Endometrial microvascular endothelial cells (primary cell): Measurements from ENCODE around the gene PPFIA3. TPM values are rescaled to one million over a fixed set of nuclear protein-coding genes. Genes with fewer than 3 reads are reported as not detected.
"Not testable (repeated sequence)": the region's sequence is repeated elsewhere in the genome, so short reads cannot be mapped to it uniquely, and the experiment has no call there.

ENCODE experiments used
- in situ Hi-C: cut with HindIII; loops from 2 replicates; pipeline ENCODE4 v1.10.0; 2017; ENCODE audit warnings: low sequenced_read_pairs, low pct_unique_long_range_greater_than_20kb; ENCODE audit errors: inconsistent ontology term
- total RNA-seq: library from RNA; depleted of rRNA; stranded (reverse); fragments of >200 nt; gene quantifications from one replicate; pipeline ENCODE4 v1.2.3, GENCODE V29; 2015; ENCODE audit errors: inconsistent ontology term

Gene PPFIA3
- total RNA-seq, result 1.9 TPM

DNA sequence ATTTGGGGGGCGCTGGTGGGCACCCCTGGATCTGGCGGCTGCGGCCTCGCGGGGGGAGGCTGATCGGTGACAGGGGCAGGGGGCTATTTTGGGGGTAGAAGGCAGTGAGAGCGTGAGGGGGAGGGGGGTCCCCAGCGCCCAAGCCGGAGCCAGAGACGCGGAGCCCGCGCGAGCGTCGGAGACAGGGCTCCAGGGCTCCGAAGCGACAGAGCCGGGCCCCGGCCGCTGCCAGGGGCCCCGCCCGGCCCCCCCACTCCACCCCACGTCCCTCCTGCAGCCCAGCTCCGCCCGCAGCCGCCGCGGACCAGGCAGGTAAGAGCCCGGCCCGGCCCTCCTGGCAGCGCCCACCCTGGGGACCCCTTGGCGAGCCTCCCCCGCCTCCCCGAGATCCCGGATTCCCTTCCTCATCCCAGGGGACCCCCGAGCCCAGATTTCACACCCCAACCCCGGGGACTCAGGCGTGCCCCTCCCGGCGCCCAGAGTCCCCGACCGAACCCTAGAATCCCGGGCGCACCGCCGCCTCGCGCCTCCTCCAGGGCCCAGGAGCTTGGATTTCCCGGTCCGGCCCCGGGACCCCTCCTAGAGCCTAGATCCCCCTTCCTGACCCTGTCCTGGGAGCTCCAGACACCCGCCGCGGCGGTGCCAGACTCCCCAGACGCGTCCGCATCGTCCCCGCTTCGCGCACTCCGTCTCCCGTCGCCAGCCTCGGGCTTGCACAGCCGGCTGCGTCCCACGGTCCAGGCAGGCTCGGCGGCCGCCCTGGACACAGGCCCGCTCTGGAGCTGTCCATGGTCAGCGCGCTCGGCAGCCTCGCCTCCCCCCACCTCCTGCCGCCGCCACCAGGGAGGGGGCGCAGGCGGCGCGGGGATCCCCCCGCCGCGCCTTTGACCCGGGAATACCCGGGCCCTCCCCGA is at the start of gene PPFIA3:
PPFIA3 (plus strand) TSS at position 134 of the 914 bp plus-strand sequence. CDS start 8,330 bp downstream, outside the sequence.
- in situ Hi-C loops, result no loop called here

- in situ Hi-C loops, result no loop called here
Observed at GRCh38 chr19:49070416-49070815, 48.9 kb upstream of the PPFIA3 start.

DNA sequence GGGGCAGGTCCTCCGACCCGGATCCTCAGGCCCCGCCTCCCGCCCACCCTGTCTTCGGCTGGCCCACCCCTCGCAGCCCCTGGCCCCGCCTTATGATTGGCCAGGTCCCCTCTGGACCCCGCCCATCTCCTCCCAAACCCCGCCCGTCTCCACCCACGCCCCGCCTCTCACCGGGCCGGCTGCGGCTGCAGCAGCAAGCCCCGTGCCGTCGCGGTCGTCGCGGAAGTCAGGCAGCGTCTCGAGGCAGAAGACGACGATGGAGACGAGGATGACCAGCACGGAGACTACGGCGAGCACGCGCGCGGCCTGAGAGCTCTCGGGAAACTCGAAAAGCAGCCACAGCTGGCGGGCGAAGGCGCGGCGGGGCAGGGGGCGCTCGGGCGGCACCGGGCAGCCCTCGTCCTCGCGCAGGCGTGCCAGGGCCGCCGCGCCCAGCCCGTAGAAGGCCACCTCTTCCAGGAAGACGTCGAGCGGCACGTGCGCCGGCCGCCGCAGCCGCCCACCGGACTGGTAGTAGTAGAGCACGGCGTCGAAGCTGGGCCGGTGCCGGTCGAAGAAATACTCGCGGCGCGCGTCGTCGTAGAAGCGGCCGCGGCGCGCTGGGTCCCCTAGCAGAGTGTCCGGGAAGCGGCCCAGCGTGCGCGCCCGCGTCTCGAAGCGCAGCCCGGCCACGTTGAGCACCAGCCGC is 47.3 kb upstream of the PPFIA3 start:
- in situ Hi-C loops, result no loop called here

- in situ Hi-C loops, result no loop called here
Observed at GRCh38 chr19:49073514-49074378, 45.6 kb upstream of the PPFIA3 start.

- in situ Hi-C loops, result not testable (repeated sequence)
Observed at GRCh38 chr19:49074869-49075268, 44.5 kb upstream of the PPFIA3 start.

DNA sequence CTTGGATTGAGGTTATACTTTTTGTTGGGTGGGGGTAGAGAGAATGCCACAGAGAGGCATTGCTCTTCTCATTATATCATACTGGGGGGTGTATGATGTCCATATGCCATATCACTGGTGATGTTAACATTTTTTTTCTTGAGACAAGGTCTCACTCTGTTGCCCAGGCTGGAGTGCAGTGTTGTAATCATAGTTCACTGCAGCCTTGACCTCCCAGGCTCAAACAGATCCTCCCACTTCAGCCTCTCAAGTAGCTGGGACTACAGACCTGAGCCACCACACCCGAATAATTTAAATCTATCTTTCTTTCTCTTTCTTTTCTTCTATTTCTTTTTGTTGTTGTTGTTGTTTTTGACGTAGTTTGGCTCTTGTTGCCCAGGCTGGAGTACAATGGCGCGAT is 39.0 kb upstream of the PPFIA3 start:
- in situ Hi-C loops, result no loop called here

DNA sequence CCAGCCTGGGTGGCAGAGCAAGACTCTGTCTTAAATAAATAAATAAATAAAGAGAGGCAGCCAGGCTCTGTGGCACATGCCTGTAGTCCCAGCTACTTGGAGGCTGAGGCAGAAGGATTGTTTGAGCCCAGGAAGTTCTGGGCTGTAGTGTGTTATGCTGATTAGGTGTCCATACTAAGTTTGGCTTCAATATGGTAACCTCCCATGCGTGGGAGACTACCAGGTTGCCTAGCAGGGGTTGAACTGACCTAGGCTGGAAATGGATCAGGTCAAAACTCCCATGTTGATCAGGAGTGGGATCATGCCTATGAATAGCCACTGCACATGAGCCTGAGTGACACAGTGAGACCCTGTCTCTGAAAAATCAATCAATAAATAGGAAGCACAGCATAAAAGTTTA is 38.1 kb upstream of the PPFIA3 start:
- in situ Hi-C loops, result no loop called here

GRCh38 chr19:49084206-49085019 is 34.9 kb upstream of the PPFIA3 start:
- in situ Hi-C loops, result no loop called here

DNA sequence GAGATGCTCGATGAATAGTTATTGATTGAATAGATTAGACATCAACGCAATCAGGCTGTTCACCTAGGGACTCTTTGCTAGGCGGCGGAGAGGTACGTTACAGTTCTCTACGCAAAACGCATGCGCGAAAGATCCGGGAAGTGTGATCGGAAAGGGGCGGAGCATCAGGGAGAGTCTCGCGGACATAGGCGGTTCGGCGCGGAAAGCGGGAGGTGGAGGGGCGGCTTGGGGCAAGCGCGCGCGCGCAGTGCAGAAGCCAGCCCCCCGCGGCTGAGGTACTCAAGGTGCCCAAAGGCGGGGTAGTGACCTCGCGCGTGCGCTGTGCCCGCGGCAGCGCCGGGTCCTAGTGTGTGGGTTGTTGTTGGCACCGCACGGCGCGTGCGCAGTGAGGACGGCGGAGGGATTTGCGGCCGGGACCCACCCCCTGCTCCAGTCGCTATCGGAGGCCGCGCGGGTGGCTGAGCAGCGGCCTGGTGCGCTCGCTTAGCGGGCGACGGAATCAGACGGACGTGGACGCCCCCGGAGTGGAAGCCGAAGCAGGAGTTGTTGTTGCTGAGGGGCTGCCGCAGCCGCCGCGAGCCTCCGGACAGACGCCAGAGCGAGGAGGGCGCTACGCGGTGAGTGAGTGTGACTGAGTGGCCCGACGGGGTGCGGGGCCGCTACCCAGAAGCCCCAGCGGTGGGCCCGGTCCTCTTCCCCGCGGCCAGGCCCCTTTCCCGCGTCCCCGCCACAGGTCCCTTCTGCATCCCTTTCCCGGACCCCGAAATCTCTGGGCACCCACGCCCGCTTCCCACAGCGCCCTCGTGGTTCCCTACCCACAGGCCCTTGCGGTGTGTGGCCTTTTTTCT is 34.1 kb upstream of the PPFIA3 start, which contains the start of gene SNRNP70:
SNRNP70 (plus strand) TSS at position 432 of the 848 bp plus-strand sequence. CDS start 964 bp downstream, outside the sequence.
- in situ Hi-C loops, result no loop called here

DNA sequence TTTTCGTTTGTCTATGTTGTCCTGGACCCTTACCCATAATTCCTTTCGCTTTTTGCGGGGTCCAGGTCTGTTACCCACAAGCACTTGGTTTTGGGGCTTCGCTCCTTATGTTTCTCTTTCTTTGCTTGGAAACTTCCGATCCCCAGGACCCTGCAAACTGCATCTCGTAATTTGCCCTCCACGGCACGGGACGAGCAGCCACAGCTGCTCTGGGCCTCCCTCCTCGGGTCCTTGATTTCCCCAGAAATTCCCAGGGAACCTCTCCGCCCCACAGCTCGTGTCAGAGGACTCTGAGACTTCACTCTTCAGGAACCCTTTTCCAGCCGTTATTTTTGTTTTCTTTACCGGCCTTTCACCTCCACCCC is 33.5 kb upstream of the PPFIA3 start:
- in situ Hi-C loops, result no loop called here

- in situ Hi-C loops, result no loop called here
Observed at GRCh38 chr19:49086296-49086695, 33.0 kb upstream of the PPFIA3 start.

DNA sequence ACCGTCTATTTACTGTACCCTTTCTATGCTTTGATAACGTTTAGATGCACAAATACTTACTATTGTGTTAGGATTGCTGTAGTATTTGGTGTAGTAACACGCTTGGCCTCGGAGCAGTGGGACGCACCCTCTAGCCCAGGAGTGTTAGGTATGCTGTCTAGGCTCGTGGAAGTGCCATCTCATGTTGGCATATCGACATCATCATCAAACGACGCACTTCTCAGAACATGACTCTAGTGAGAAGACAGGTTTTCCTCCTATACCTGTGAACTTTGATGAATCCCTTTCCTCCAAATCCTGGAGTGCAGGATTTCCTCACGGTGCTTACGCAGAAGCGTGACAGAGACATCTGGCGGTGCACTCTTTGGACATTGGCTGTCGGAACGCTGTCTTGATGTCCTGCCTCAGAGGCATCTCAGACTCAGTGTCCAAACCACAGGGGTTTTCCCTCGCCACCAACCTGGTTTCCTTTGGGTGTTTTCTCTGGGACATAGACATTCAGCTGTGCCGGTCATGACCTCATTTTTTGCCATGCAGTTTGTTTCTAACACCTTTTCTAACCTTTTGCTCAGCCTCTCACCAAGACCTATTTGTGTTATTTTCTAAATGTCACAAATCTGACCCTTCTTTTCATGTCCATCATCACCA is 27.8 kb upstream of the PPFIA3 start:
- in situ Hi-C loops, result no loop called here

DNA sequence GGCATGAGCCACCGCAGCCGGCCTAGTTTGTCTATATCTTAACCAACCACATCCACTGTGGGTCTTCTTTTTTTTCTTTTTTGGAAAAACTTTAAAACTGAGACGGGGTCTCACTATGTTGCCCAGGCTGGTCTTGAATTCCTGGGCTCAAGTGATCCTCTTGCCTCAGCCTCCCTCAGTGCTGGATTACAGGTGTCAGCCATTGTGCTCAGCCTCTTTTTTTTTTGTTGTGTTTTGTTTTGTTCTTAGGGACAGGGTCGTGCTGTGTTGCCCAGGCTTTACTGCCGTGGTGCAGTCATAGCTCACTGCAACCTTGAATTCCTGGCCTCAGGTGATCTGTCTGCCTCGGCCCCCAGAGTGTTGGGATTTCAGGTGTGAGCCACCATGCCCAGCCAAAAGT is 26.7 kb upstream of the PPFIA3 start:
- in situ Hi-C loops, result no loop called here

GRCh38 chr19:49094505-49095482 is 24.6 kb upstream of the PPFIA3 start:
- in situ Hi-C loops, result no loop called here

DNA sequence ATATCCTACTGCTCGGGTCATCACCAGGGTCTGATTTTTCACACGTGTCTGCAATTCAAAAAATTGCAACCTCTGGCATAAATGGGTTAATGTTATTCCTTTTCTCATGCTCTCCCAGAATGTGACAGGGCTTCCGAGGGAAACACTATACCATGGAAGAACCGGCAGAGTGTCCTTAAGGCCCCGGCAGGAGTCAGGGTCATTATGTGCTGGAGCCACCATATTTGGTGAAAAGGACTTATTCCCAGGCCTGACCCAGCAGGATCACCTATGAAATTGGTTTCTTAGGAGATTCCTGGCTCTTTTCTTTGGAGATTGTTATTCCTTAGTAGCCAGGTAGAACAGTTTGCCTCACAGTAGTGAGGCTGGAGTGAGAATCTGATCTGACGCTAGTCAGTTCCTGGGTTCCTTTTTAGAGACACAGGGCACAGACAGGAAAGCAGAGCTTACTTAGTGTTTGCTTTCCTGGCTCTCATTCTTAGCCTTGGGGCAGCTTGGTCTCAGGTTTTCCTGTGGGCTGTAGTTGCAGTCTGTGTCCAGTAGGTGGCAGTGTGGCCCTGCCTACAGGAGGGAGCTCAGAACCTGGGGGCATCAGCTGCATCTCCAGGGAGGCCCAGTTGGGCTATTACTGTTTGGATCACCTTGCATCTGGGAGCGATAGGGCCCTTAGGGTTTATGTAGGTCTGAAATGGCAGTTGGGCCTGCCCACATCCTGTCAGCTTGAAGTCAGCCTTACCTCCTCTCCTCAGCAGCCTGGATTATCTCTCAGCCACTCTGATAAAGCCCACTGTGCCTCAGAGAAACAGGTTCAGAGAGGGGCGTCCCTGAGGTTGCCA is 21.7 kb upstream of the PPFIA3 start:
- in situ Hi-C loops, result no loop called here
